ENCODE results near the gene DPH5.
"Not testable (repeated sequence)": the region's sequence is repeated elsewhere in the genome, so short reads cannot be mapped to it uniquely, and the experiment has no call there.

Gene DPH5

GRCh38 chr1:100950337-100950736 is 75.2 kb downstream of the DPH5 start:
- Histone ChIP-seq H3K9ac (ENCODE audit: insufficient read length, low read depth) (no peak overlapping the region), H3K27me3 (ENCODE audit: insufficient read depth, insufficient read length) (no peaks in the 10 kb centered on the region), H3K9me3 (ENCODE audit: insufficient read depth, low read length) (no peaks in the 10 kb centered on the region), H3K4me3 (ENCODE audit: insufficient read length, low read depth) (no peak overlapping the region), H3K36me3 (ENCODE audit: insufficient read depth, insufficient read length, low read length) (peaks cover 10% of the 10 kb centered on the region), H3K4me1 (ENCODE audit: insufficient read depth, insufficient read length) (peaks cover 2% of the 10 kb centered on the region)
- TF ChIP-seq ZNF274 (IDR thresholded peaks at IDR 0.05; ENCODE audit: low read depth, low read length) = no peak
- no peak for TF ChIP-seq YY1 (IDR thresholded peaks at IDR 0.05; ENCODE audit: insufficient read depth, insufficient read length)
- no peak for TF ChIP-seq SUZ12 (IDR thresholded peaks at IDR 0.05; ENCODE audit: extremely low read depth, insufficient read depth, insufficient read length)
- no peak for DNase-seq (ENCODE audit: low read depth, low spot score)

- not testable (repeated sequence) for H3K4me1 ChIP-seq (ENCODE audit: insufficient read depth, insufficient read length); H3K9me3 ChIP-seq (ENCODE audit: insufficient read depth, low read length); H3K27me3 ChIP-seq (ENCODE audit: insufficient read depth, insufficient read length)
- DNase-seq (ENCODE audit: low read depth, low spot score) = peak; percentile 84
- peak overlapping the region; percentile 9 for H3K9ac ChIP-seq (ENCODE audit: insufficient read length, low read depth)
- H3K4me3 ChIP-seq (ENCODE audit: insufficient read length, low read depth) = peak overlapping the region; percentile 6
- peaks cover 10% of the 10 kb centered on the region for H3K36me3 ChIP-seq (ENCODE audit: insufficient read depth, insufficient read length, low read length)
Measured at GRCh38 chr1:100949515-100950158, 75.9 kb downstream of the DPH5 start.

- not testable (repeated sequence) for DNase-seq (ENCODE audit: low read depth, low spot score); H3K27me3 ChIP-seq (ENCODE audit: insufficient read depth, insufficient read length); H3K9me3 ChIP-seq (ENCODE audit: insufficient read depth, low read length); H3K9ac ChIP-seq (ENCODE audit: insufficient read length, low read depth); H3K4me1 ChIP-seq (ENCODE audit: insufficient read depth, insufficient read length); H3K4me3 ChIP-seq (ENCODE audit: insufficient read length, low read depth)
- H3K36me3 ChIP-seq (ENCODE audit: insufficient read depth, insufficient read length, low read length) = peaks cover 12% of the 10 kb centered on the region
Measured at GRCh38 chr1:100948721-100949405, 76.7 kb downstream of the DPH5 start.

- not testable (repeated sequence) for H3K4me3 ChIP-seq (ENCODE audit: insufficient read length, low read depth); H3K9ac ChIP-seq (ENCODE audit: insufficient read length, low read depth); H3K27me3 ChIP-seq (ENCODE audit: insufficient read depth, insufficient read length); H3K9me3 ChIP-seq (ENCODE audit: insufficient read depth, low read length); H3K4me1 ChIP-seq (ENCODE audit: insufficient read depth, insufficient read length); DNase-seq (ENCODE audit: low read depth, low spot score)
- H3K36me3 ChIP-seq (ENCODE audit: insufficient read depth, insufficient read length, low read length) = peaks cover 12% of the 10 kb centered on the region
Measured at GRCh38 chr1:100947816-100948215, 77.8 kb downstream of the DPH5 start.

GRCh38 chr1:100946064-100946463 is 79.5 kb downstream of the DPH5 start:
- H3K9ac ChIP-seq (ENCODE audit: insufficient read length, low read depth); H3K4me3 ChIP-seq (ENCODE audit: insufficient read length, low read depth); H3K9me3 ChIP-seq (ENCODE audit: insufficient read depth, low read length); H3K36me3 ChIP-seq (ENCODE audit: insufficient read depth, insufficient read length, low read length); DNase-seq (ENCODE audit: low read depth, low spot score); H3K4me1 ChIP-seq (ENCODE audit: insufficient read depth, insufficient read length); H3K27me3 ChIP-seq (ENCODE audit: insufficient read depth, insufficient read length): not testable (repeated sequence)

- TF ChIP-seq SUZ12 (IDR thresholded peaks at IDR 0.05; ENCODE audit: extremely low read depth, insufficient read depth, insufficient read length) (no peak), YY1 (IDR thresholded peaks at IDR 0.05; ENCODE audit: insufficient read depth, insufficient read length) (no peak), ZNF274 (IDR thresholded peaks at IDR 0.05; ENCODE audit: low read depth, low read length) (no peak)
- no peak for DNase-seq (ENCODE audit: low read depth, low spot score)
- no peaks in the 10 kb centered on the region for H3K9me3 ChIP-seq (ENCODE audit: insufficient read depth, low read length)
- no peaks in the 10 kb centered on the region for H3K27me3 ChIP-seq (ENCODE audit: insufficient read depth, insufficient read length)
- peaks cover 15% of the 10 kb centered on the region for H3K36me3 ChIP-seq (ENCODE audit: insufficient read depth, insufficient read length, low read length)
- H3K4me1 ChIP-seq (ENCODE audit: insufficient read depth, insufficient read length) = no peaks in the 10 kb centered on the region
- H3K9ac ChIP-seq (ENCODE audit: insufficient read length, low read depth) = no peak overlapping the region
- H3K4me3 ChIP-seq (ENCODE audit: insufficient read length, low read depth) = no peak overlapping the region
Measured at GRCh38 chr1:100943533-100943932, 82.1 kb downstream of the DPH5 start.

- H3K9ac ChIP-seq (ENCODE audit: insufficient read length, low read depth) = no peak overlapping the region
- no peaks in the 10 kb centered on the region for H3K4me1 ChIP-seq (ENCODE audit: insufficient read depth, insufficient read length)
- H3K9me3 ChIP-seq (ENCODE audit: insufficient read depth, low read length) = peaks cover 5% of the 10 kb centered on the region
- no peaks in the 10 kb centered on the region for H3K27me3 ChIP-seq (ENCODE audit: insufficient read depth, insufficient read length)
- H3K36me3 ChIP-seq (ENCODE audit: insufficient read depth, insufficient read length, low read length) = peaks cover 22% of the 10 kb centered on the region
- TF ChIP-seq YY1 (IDR thresholded peaks at IDR 0.05; ENCODE audit: insufficient read depth, insufficient read length) (no peak), SUZ12 (IDR thresholded peaks at IDR 0.05; ENCODE audit: extremely low read depth, insufficient read depth, insufficient read length) (no peak), ZNF274 (IDR thresholded peaks at IDR 0.05; ENCODE audit: low read depth, low read length) (no peak)
- no peak overlapping the region for H3K4me3 ChIP-seq (ENCODE audit: insufficient read length, low read depth)
- DNase-seq (ENCODE audit: low read depth, low spot score) = no peak
Measured at GRCh38 chr1:100942304-100943046, 83.1 kb downstream of the DPH5 start.

All from NT2/D1 (cell line).